Suprapubic skin (tissue), 4 donors: ENCODE measurements around the gene FLII. TPM values are rescaled to one million over a fixed set of nuclear protein-coding genes. Genes with fewer than 3 reads are reported as not detected.

Source experiments
- DNase-seq, 2 donors: peaks; one replicate each; pipeline ENCODE4 v3.0.0-alpha.2; 2019; ENCODE audit warnings: low spot score in 2 of 2
- H3K27ac ChIP-seq: fragments of 200-600 bp; sonication (generic); one replicate; pipeline ENCODE4 v1.5.1; 2019
- H3K27me3 ChIP-seq: fragments of 200-600 bp; sonication (generic); one replicate; pipeline ENCODE4 v1.5.1; 2019
- H3K36me3 ChIP-seq: fragments of 200-600 bp; sonication (generic); one replicate; pipeline ENCODE4 v1.5.1; 2019
- H3K4me1 ChIP-seq: fragments of 200-600 bp; sonication (generic); one replicate; pipeline ENCODE4 v1.5.1; 2019
- H3K4me3 ChIP-seq: fragments of 200-600 bp; sonication (generic); one replicate; pipeline ENCODE4 v1.5.1; 2019; ENCODE audit warnings: mild to moderate bottlenecking
- H3K9me3 ChIP-seq: fragments of 200-600 bp; sonication (generic); one replicate; pipeline ENCODE4 v1.5.1; 2019
- CTCF ChIP-seq, 2 donors: fragments of 200-600 bp in 1 of 2; fragments of 450-650 bp in 1 of 2; sonication (generic) in 1 of 2; IDR thresholded peaks; one replicate each; pipeline ENCODE4 v1.5.1; 2016 to 2019; ENCODE audit warnings: antibody characterized with exemption in 2 of 2, mild to moderate bottlenecking in 1 of 2, moderate library complexity in 1 of 2
- EP300 ChIP-seq: sonication (generic); formaldehyde crosslinking; IDR thresholded peaks from one replicate; pipeline ENCODE4 v1.6.1; 2017; ENCODE audit warnings: antibody characterized with exemption
- POLR2A ChIP-seq, 2 donors: fragments of 450-650 bp; IDR thresholded peaks; one replicate each; pipeline ENCODE4 v1.6.1; 2017; ENCODE audit warnings: antibody characterized with exemption in 2 of 2, mild to moderate bottlenecking in 2 of 2, moderate library complexity in 2 of 2
- POLR2AphosphoS5 ChIP-seq, 3 donors: sonication (generic); formaldehyde crosslinking; IDR thresholded peaks; one replicate each; pipeline ENCODE4 v1.6.1; 2017; ENCODE audit warnings: antibody characterized with exemption in 3 of 3
- WGBS: methylation state at CpG from one replicate; pipeline ENCODE4 v1.1.5; 2018; 5-methylcytosine and 5-hydroxymethylcytosine counted together
- total RNA-seq, 4 donors: library from RNA; depleted of rRNA; stranded (reverse); fragments of >200 nt; gene quantifications; one replicate each; pipeline ENCODE4 v1.1.0, GENCODE V29; 2016

The FLII gene
- total RNA-seq, 4 donors from 2014 or later, result 254 to 350 (median 291) TPM

DNA sequence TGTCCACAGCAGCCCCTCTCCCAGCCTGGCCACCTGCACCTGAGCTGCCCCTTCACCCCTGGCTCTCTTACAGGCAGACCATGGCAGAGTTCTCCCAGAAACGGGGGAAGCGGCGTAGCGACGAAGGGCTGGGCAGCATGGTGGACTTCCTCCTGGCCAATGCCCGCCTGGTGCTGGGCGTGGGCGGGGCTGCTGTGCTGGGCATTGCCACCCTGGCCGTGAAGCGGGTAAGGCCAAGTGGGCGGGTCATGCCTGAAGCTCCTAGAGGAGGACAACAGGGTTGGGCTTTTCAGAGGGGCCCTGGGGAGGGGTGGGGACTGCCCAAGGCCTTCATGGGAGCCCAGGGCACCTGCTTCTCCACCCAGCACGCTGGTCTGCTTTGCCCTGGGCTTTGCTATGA is 4.1 kb upstream of the FLII start:
- Histone ChIP-seq H3K9me3 (no peaks in the 10 kb centered on the region), H3K4me3 (no peak overlapping the region), H3K4me1 (peaks cover 38% of the 10 kb centered on the region), H3K27me3 (no peaks in the 10 kb centered on the region), H3K36me3 (peaks cover 32% of the 10 kb centered on the region), H3K27ac (no peak overlapping the region)
- no peak for DNase-seq
- TF ChIP-seq EP300 (no peak), POLR2A (IDR thresholded peaks at IDR 0.05) (no peak), POLR2AphosphoS5 (IDR thresholded peaks at IDR 0.05) (no peak), CTCF (IDR thresholded peaks at IDR 0.05) (no peak)
- 73% methylated on average over 12 of the region's 12 CpGs for WGBS

DNA sequence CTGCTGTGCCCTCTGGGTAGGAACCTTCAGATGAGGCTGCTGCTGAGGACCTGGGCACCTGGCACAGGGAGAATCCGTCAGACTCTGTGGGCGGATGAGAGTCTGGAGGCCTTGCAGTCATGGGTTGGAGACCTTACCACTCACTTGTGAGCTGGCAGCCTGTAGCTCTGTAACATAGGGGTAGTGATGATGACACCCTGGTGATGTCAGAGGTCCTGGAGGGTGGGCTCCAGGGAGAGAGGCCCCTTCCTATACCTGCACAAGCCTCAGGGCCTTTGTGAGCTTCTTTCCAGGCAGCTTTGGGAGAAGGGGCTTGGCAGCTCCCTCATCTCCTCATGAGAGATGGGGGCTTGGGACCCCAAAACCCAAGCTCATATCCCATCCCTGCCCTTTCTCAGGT is 3.6 kb upstream of the FLII start:
- Histone ChIP-seq H3K36me3 (peaks cover 32% of the 10 kb centered on the region), H3K27me3 (no peaks in the 10 kb centered on the region), H3K4me3 (peak overlapping the region; percentile 64), H3K4me1 (peaks cover 43% of the 10 kb centered on the region), H3K9me3 (no peaks in the 10 kb centered on the region), H3K27ac (no peak overlapping the region)
- TF ChIP-seq POLR2A (IDR thresholded peaks at IDR 0.05), result no peak
- no peak for TF ChIP-seq POLR2AphosphoS5 (IDR thresholded peaks at IDR 0.05)
- TF ChIP-seq CTCF (IDR thresholded peaks at IDR 0.05), result no peak
- TF ChIP-seq EP300, result no peak
- no CpG with 5 or more reads among the region's 2 CpGs for WGBS
- DNase-seq, result no peak

DNA sequence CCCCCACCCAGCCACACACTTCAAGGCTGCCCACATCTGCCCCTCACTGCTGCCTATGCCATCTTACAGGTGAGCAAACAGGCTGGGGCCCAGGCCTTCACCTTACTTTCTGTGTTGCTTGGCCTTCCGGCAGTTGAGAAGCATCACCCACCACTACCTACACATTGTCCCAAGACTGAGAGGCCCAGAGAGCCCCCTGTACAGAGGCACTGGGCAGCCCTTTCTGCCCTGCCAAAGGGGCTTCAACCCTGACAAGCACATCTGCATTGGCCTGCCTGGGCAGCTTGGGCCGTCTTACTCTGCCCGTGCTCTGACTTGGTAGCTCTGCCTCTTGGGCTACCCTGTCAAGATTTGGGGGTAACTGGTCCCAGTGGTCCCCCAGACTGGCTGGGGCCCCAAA is 3.1 kb upstream of the FLII start:
- Histone ChIP-seq H3K36me3 (peaks cover 32% of the 10 kb centered on the region), H3K9me3 (no peaks in the 10 kb centered on the region), H3K4me1 (peaks cover 48% of the 10 kb centered on the region), H3K27me3 (no peaks in the 10 kb centered on the region), H3K4me3 (peak overlapping the region; percentile 64), H3K27ac (peak overlapping the region; percentile 89)
- no peak for TF ChIP-seq POLR2AphosphoS5 (IDR thresholded peaks at IDR 0.05)
- WGBS, result 64% methylated on average over 3 of the region's 3 CpGs
- no peak for DNase-seq

DNA sequence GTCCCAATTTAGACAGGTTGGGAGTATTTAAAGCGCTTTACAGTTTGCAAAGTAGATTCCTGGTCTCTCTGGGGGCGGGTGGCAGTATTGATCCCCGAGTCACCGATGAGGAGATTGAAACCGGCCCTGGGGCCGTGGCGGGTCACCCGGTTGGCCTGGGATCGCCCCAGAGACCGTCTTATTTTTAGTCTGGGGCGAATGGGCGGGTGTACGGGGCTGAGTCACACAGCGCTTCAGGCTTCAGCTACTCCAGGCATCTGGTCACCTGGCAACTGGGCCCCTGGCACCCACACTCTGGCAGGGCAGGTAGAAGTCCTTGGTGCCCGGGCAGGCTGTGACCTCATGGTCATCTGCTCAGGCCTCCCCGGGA is 2.6 kb upstream of the FLII start:
- DNase-seq, result no peak
- TF ChIP-seq POLR2A (IDR thresholded peaks at IDR 0.05) (no peak), POLR2AphosphoS5 (IDR thresholded peaks at IDR 0.05) (no peak), EP300 (no peak), CTCF (IDR thresholded peaks at IDR 0.05) (no peak)

GRCh38 chr17:18260332-18261145 is 2.0 kb upstream of the FLII start, which contains the start of gene MIEF2:
TSS of gene MIEF2 (plus strand) at chr17:18260662. CDS start at chr17:18262721, 2,059 bp downstream.
- no peaks in the 10 kb centered on the region for H3K27me3 ChIP-seq
- H3K27ac ChIP-seq, result peak within 1 kb of the TSS; percentile 89
- H3K4me1 ChIP-seq, result peaks cover 52% of the 10 kb centered on the region
- WGBS, result 0% methylated on average over 22 of the region's 72 CpGs
- H3K36me3 ChIP-seq, result peaks cover 36% of the 10 kb centered on the region
- peak within 1 kb of the TSS; percentile 64 for H3K4me3 ChIP-seq
- no peaks in the 10 kb centered on the region for H3K9me3 ChIP-seq
- DNase-seq, result peak; percentile 97 to 98
- TF ChIP-seq EP300 (no peak), POLR2AphosphoS5 (IDR thresholded peaks at IDR 0.05) (peak in 2 of 3 donors; percentile 26 to 65)

More for the DNA sequence above, 2.6 kb upstream of the FLII start:
- WGBS, result 0% methylated on average over 6 of the region's 16 CpGs
- Histone ChIP-seq H3K9me3 (no peaks in the 10 kb centered on the region), H3K27ac (peak overlapping the region; percentile 89), H3K36me3 (peaks cover 35% of the 10 kb centered on the region), H3K27me3 (no peaks in the 10 kb centered on the region), H3K4me1 (peaks cover 52% of the 10 kb centered on the region), H3K4me3 (peak overlapping the region; percentile 64)

DNA sequence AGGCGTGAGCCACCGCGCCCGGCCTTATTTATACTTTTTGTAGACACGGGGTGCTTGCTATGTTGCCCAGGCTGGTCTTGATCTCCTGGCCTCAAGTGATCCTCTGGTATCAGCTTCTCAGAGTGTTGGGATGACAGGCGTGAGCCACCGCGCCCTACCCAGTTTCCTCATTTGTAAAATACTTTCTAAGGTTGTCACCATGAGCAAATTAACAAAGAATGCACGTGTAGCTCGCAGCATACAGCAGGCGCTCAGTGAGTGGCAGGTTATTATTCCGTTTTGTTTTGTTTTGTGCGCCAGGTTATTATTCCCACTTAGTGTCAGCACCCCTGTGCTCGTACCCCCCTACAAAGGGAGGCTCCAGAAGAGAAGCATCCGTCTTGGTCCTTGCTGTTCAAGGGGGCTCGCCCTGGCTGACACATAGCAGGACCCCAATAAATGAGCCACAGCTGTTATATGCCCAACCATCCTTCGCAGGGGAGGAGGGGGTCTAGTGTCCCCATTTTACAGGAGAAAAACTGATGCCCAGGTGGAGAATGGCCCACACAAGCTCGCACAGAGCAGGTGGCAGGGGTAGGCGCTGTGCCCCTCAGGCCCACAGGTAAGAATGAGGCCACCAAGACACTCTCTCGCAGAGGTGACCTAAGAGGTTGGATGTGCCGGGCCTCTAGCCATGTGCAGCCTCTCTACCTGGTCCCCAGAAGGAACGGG is 1.2 kb upstream of the FLII start:
- Histone ChIP-seq H3K9me3 (no peaks in the 10 kb centered on the region), H3K4me1 (peaks cover 52% of the 10 kb centered on the region), H3K4me3 (peak overlapping the region; percentile 64), H3K36me3 (peaks cover 36% of the 10 kb centered on the region), H3K27me3 (no peaks in the 10 kb centered on the region), H3K27ac (peak overlapping the region; percentile 89)
- no peak for DNase-seq
- TF ChIP-seq EP300 (no peak), POLR2A (IDR thresholded peaks at IDR 0.05) (no peak), POLR2AphosphoS5 (IDR thresholded peaks at IDR 0.05) (no peak), CTCF (IDR thresholded peaks at IDR 0.05) (no peak)
- 55% methylated on average over 21 of the region's 22 CpGs for WGBS
